SK-N-SH (cell line): ENCODE results near the gene EXOSC2.

ENCODE experiments used
- ELF1 ChIP-seq: IDR thresholded peaks from 2 replicates; pipeline ENCODE4 v1.4.0; 2012
- EP300 ChIP-seq, 2 experiments: IDR thresholded peaks; 2 replicates each; pipeline versions ENCODE4 v1.4.0 to v1.6.1; 2012; ENCODE audit warnings: borderline replicate concordance in 1 of 2, low read depth in 1 of 2, low read length in 1 of 2
- EZH2phosphoT487 ChIP-seq: fragments of 200-600 bp; sonication (generic); IDR thresholded peaks from 2 replicates; pipeline ENCODE4 v1.6.1; 2017; ENCODE audit warnings: low read depth, mixed run types, mild to moderate bottlenecking, antibody characterized with exemption, moderate library complexity, borderline replicate concordance
- FOXJ3 ChIP-seq: sonication (generic); formaldehyde crosslinking; IDR thresholded peaks from 2 replicates; pipeline ENCODE4 v1.5.1; 2020; ENCODE audit warnings: mild to moderate bottlenecking, missing genetic modification reagents
- NRF1 ChIP-seq: IDR thresholded peaks from 2 replicates; pipeline ENCODE4 v1.6.1; 2012; ENCODE audit warnings: low read depth, mild to moderate bottlenecking, low read length
- POLR2AphosphoS5 ChIP-seq: IDR thresholded peaks from 2 replicates; pipeline ENCODE4 v1.6.1; 2012; ENCODE audit warnings: low read depth, low read length
- TF ChIP-seq, protein P1 (sequence below): fragments of 200-600 bp; sonication (generic); IDR thresholded peaks from 2 replicates; pipeline ENCODE4 v1.6.1; 2017; ENCODE audit warnings: antibody characterized with exemption, mild to moderate bottlenecking, moderate library complexity

DNA sequence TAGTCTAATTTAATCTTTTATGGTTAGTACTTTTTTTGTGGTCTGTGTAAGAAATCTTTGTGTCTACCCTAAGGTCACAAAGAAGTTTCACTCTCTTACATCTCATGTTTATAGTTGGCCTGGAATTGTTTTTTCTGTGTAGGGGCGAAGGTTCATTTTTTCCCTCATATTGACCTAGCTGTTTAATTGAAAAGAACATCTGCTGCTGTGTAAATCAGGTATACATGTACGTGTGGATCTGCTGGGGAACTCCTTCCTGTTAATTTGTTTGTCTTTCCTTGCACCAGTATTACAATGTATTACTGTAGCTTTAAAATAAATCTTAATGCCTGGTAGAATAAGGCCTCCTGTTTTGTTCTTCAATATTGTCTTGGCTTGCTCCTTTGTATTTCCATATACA, 37.8 kb downstream of the EXOSC2 start:
- TF ChIP-seq, protein P1, sequence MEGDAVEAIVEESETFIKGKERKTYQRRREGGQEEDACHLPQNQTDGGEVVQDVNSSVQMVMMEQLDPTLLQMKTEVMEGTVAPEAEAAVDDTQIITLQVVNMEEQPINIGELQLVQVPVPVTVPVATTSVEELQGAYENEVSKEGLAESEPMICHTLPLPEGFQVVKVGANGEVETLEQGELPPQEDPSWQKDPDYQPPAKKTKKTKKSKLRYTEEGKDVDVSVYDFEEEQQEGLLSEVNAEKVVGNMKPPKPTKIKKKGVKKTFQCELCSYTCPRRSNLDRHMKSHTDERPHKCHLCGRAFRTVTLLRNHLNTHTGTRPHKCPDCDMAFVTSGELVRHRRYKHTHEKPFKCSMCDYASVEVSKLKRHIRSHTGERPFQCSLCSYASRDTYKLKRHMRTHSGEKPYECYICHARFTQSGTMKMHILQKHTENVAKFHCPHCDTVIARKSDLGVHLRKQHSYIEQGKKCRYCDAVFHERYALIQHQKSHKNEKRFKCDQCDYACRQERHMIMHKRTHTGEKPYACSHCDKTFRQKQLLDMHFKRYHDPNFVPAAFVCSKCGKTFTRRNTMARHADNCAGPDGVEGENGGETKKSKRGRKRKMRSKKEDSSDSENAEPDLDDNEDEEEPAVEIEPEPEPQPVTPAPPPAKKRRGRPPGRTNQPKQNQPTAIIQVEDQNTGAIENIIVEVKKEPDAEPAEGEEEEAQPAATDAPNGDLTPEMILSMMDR = no peak
- TF ChIP-seq EZH2phosphoT487 = no peak
- no peak for TF ChIP-seq NRF1
- TF ChIP-seq POLR2AphosphoS5 = no peak
- no peak for TF ChIP-seq FOXJ3
- no peak for TF ChIP-seq ELF1
- no peak for TF ChIP-seq EP300 (IDR thresholded peaks at IDR 0.05; ENCODE audit: borderline replicate concordance in 1 of 2, low read depth in 1 of 2, low read length in 1 of 2)
